Stimulated activated CD4-positive, alpha-beta T cell treated with anti-CD3 and anti-CD28 coated beads, Interleukin-4, amount 100 ng/mL, for 48 hours (primary cell): ENCODE results near the gene ATP8A1.
"Not testable (repeated sequence)": the region's sequence is repeated elsewhere in the genome, so short reads cannot be mapped to it uniquely, and the experiment has no call there.

Source experiments
- DNase-seq, 2 donors: peaks; one replicate each; pipeline ENCODE4 v3.0.0-alpha.2; 2020; ENCODE audit warnings: low read depth in 2 of 2

ATP8A1 gene

GRCh38 chr4:42411803-42412202 is 245.1 kb downstream of the ATP8A1 start:
- DNase-seq = no peak

- no peak for DNase-seq
These were observed 246.5 kb downstream of the ATP8A1 start for GRCh38 chr4:42410446-42410845.

- no peak for DNase-seq
These were observed 252.9 kb downstream of the ATP8A1 start for GRCh38 chr4:42404001-42404400.

GRCh38 chr4:42401171-42401570 is 255.7 kb downstream of the ATP8A1 start:
- no peak for DNase-seq

GRCh38 chr4:42399393-42399792 is 257.5 kb downstream of the ATP8A1 start:
- no peak for DNase-seq

GRCh38 chr4:42398871-42399331 is 258.0 kb downstream of the ATP8A1 start:
- DNase-seq = no peak

GRCh38 chr4:42398171-42398870 is 258.6 kb downstream of the ATP8A1 start:
- DNase-seq = peak in 1 of 2 donors; percentile 33

GRCh38 chr4:42397635-42398170 is 259.2 kb downstream of the ATP8A1 start:
- DNase-seq = no peak

GRCh38 chr4:42396752-42397634 is 259.9 kb downstream of the ATP8A1 start, which contains the start of gene SHISA3:
Gene SHISA3, plus strand, starts transcription at chr4:42397488. Its CDS starts 569 bp downstream, at chr4:42398057.
- no peak for DNase-seq

GRCh38 chr4:42396361-42396751 is 260.5 kb downstream of the ATP8A1 start:
- no peak for DNase-seq

- DNase-seq = no peak
These were observed 261.3 kb downstream of the ATP8A1 start for GRCh38 chr4:42395595-42395994.

- DNase-seq = no peak
These were observed 264.5 kb downstream of the ATP8A1 start for GRCh38 chr4:42392436-42392835.

- DNase-seq = no peak
These were observed 264.9 kb downstream of the ATP8A1 start for GRCh38 chr4:42391981-42392380.

- DNase-seq = no peak
These were observed 265.6 kb downstream of the ATP8A1 start for GRCh38 chr4:42391355-42391664.

- no peak for DNase-seq
These were observed 266.1 kb downstream of the ATP8A1 start for GRCh38 chr4:42390622-42391354.

GRCh38 chr4:42385516-42385915 is 271.4 kb downstream of the ATP8A1 start:
- no peak for DNase-seq

- no peak for DNase-seq
These were observed 275.2 kb downstream of the ATP8A1 start for GRCh38 chr4:42381666-42382065.

GRCh38 chr4:42377497-42377896 is 279.4 kb downstream of the ATP8A1 start:
- no peak for DNase-seq

- DNase-seq = not testable (repeated sequence)
These were observed 284.6 kb downstream of the ATP8A1 start for GRCh38 chr4:42372303-42372702.

GRCh38 chr4:42371305-42372252 is 285.3 kb downstream of the ATP8A1 start:
- DNase-seq = no peak

GRCh38 chr4:42369489-42369888 is 287.4 kb downstream of the ATP8A1 start:
- DNase-seq = no peak
